MM.1S (cell line): ENCODE measurements around the gene SPIRE2.

Experiments used
- EZH2 ChIP-seq: fragments of 300-600 bp; sonication (generic); optimal IDR thresholded peaks from 2 replicates; pipeline ENCODE3; 2017; ENCODE audit warnings: low read depth, mild to moderate bottlenecking, antibody characterized with exemption, low read length, mixed read lengths
- TF ChIP-seq, protein P1 (sequence below): fragments of 300-600 bp; sonication (generic); IDR thresholded peaks from 2 replicates; pipeline ENCODE4 v1.5.1; 2016; ENCODE audit warnings: antibody characterized with exemption, low read length, mixed read lengths

DNA sequence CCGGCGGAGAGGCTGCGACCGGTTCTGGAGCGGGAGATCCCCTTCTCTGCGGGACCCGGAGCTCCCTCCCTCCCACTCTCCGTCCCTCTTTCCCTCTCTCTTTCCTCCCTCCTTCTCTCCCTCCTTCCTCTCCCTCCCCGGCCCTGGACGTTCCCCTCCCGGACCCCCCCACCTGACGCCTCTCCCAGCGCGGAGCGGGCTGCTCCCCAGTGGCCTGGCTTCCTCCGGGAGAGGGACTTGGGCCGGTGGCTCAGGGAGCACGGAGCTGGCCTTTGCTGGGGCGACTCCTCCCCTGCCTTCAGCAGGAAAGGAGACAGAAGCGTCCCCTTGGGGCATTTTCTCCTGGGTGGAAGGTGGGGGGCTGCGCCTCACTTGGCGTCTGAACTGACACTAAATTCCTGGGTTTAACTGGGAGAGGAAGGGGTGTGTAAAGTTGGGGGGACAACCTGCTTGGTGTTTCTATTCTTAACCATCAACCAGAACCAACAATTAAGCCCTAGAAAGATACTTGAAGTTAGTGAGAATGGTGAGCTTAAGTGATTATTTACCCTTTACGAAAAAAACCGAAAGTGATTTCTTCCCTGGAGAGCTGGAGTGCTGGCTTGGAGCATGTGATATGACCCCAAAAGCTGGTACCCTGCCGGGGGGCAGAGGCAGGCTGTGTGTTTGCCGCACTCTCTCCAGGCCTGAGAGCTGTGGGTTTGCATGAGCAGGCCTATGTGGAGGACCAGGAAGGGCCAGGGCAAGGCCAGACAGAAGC, 775 bp downstream of the SPIRE2 start:
- TF ChIP-seq, protein P1, sequence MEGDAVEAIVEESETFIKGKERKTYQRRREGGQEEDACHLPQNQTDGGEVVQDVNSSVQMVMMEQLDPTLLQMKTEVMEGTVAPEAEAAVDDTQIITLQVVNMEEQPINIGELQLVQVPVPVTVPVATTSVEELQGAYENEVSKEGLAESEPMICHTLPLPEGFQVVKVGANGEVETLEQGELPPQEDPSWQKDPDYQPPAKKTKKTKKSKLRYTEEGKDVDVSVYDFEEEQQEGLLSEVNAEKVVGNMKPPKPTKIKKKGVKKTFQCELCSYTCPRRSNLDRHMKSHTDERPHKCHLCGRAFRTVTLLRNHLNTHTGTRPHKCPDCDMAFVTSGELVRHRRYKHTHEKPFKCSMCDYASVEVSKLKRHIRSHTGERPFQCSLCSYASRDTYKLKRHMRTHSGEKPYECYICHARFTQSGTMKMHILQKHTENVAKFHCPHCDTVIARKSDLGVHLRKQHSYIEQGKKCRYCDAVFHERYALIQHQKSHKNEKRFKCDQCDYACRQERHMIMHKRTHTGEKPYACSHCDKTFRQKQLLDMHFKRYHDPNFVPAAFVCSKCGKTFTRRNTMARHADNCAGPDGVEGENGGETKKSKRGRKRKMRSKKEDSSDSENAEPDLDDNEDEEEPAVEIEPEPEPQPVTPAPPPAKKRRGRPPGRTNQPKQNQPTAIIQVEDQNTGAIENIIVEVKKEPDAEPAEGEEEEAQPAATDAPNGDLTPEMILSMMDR: no peak
- TF ChIP-seq EZH2: no peak
